ENCODE results near the gene SKI.

DNA sequence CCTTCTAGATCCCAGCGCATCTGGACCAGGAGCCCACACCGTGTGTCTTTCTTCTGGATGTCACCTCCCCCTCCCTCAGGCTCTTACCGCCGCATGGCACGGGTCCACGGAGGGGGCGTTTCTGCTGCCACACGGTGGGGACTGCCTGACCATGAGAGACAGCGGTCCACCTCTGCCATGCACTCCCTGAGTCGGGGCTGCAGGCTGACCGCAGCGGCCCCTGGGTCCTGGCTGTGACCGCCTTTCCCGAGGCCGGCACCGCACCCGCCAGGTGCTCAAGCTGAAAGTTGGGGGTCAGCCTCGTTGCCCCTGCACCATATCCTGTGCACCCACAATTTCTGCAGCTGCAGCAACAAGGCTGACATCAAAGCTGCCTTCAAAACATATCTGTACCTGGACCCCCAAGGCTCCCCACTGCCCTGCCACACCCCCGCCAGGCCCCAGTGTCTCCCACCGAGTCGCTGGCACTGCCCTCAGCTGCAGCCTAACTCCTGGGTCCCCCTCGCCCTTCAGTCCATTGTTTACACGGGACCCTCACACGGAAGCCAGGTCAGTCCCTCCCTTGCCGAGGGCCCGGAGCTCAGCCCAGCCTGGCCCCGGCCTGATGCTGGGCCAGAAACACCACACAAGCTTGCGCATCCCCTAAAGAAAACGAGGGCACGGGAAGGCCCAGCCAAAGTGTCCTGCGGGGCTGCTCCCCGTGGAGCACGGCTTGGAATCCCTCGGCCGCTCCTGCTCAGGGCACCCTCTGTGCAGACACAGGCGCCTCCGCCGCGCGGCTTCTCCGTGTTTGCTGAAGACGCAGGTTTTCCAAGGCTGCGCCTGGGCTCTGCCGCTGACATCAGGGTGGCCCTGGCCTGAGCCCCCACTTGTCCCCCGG lies 111.3 kb downstream of the SKI start:
- TF ChIP-seq ZNF274 (IDR thresholded peaks at IDR 0.05; ENCODE audit: low read depth, low read length) (no peak), YY1 (IDR thresholded peaks at IDR 0.05; ENCODE audit: insufficient read depth, insufficient read length) (no peak), SUZ12 (IDR thresholded peaks at IDR 0.05; ENCODE audit: extremely low read depth, insufficient read depth, insufficient read length) (no peak)
